GM19099 (cell line): Measurements from ENCODE around the gene CFAP210.

Source experiments
- POLR2A ChIP-seq: IDR thresholded peaks from 3 replicates; pipeline ENCODE4 v1.6.1; 2011; ENCODE audit warnings: low read depth; ENCODE audit not compliant: insufficient read length; ENCODE audit errors: extremely low read depth

The CFAP210 gene

GRCh38 chr2:169690958-169691357 lies 3.2 kb downstream of the CFAP210 start:
- no peak for TF ChIP-seq POLR2A

GRCh38 chr2:169684135-169684565 lies 10.1 kb downstream of the CFAP210 start:
- TF ChIP-seq POLR2A, result no peak

GRCh38 chr2:169683425-169684134 lies 10.6 kb downstream of the CFAP210 start:
- no peak for TF ChIP-seq POLR2A

GRCh38 chr2:169683054-169683424 lies 11.2 kb downstream of the CFAP210 start:
- no peak for TF ChIP-seq POLR2A

DNA sequence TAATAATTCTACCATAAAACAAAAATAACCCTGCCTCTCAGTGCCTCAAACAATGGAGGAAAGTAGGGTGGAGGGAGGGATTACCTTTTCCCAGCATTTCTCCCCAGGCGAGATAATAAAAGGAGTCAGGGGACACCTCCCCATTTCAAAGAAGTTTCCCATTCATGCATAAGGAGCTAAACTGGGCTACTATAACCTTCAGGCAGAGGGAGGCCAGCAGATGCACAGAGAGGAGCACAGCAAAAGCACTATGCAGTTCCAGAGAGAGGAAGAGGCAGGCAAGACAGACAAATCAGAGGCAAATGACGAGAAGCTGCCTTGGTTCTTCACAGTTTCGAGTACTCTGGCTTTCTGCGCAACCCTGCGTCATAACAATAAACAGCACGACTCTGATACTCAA lies 17.4 kb downstream of the CFAP210 start:
- TF ChIP-seq POLR2A, result no peak

- TF ChIP-seq POLR2A, result no peak
Observed at GRCh38 chr2:169676357-169676756, 17.8 kb downstream of the CFAP210 start.

DNA sequence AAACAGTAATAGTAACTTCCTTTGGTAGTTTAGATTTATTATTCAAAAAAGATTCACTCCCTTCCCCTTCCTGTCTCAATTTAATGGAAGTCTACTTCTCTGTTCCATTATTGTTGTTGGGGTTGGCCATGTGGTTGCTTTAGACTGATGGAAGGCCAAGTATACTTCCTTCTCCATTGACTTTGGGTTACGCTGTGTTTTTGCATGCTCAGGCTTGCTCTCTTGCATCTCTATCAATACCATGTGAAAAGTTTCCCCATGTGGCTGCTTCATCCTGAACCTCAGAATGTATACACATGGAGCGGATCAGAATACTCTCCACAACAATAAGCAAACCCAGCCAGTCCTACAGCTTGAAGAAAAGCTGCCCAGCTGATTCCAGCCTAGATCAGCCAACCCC lies 20.3 kb downstream of the CFAP210 start:
- no peak for TF ChIP-seq POLR2A

- TF ChIP-seq POLR2A, result no peak
Observed at GRCh38 chr2:169673106-169673505, 21.1 kb downstream of the CFAP210 start.

- TF ChIP-seq POLR2A, result no peak
Observed at GRCh38 chr2:169672406-169672805, 21.8 kb downstream of the CFAP210 start.

DNA sequence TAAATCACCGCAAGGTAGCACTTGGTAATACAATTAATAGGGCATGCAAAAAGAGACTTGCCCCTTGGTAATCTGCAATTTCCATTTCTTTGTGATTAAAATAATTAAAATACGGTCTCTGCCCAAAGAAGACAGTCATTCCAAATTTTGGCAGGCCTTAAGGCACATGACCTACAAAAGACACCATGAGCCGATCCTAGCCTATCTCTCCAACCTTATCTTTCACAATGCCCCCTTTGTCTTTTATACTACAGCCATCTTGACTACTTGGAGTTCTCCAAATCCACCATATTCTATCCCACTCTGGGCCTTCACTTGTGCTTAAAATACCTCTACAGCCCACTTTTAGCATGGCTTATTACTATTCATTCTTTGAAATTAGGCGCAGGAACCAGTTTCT lies 23.3 kb downstream of the CFAP210 start:
- TF ChIP-seq POLR2A, result no peak

DNA sequence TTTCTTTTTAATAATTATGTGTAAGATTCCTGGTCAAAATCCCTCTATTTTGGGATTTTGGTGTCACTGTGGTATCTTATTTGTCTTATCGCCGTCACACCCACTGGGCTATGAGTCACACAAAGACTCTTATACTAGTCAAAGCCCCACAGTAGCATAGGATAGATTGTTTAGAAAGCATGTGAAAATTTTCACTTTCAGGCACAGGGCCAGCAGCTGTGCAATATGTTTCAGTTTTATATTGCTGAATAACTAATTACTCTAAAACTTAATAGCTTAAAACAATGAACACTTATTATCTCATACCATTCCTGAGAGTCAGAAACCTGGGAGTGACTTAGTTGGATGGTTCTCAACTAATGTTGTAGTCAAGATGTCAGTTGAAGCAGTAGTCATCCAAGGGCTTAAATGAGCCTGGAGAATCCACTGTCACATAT lies 24.0 kb downstream of the CFAP210 start:
- no peak for TF ChIP-seq POLR2A

DNA sequence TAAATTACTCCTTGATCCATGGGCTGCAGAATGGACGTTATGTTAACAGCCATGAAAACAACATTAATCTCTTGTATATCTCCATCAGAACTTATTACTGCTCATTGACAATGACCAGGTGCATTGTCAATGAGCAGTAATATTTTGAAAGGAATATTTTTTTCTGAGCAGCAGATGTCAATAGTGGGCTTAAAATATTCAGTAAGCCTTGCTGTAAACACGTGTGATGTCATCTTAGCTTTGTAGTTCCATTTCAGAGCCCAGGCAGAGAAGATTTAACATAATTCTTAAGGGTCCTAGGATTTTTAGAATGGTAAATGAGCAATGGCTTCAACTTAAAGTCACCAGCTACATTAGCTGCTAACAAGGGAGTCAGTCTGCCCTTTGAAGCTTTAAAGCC lies 26.6 kb downstream of the CFAP210 start:
- no peak for TF ChIP-seq POLR2A

GRCh38 chr2:169664978-169665930 lies 29.0 kb downstream of the CFAP210 start:
- no peak for TF ChIP-seq POLR2A

- TF ChIP-seq POLR2A, result no peak
Observed at GRCh38 chr2:169664600-169664977, 29.6 kb downstream of the CFAP210 start.

- no peak for TF ChIP-seq POLR2A
Observed at GRCh38 chr2:169663247-169663646, 31.0 kb downstream of the CFAP210 start.

GRCh38 chr2:169662744-169663143 lies 31.5 kb downstream of the CFAP210 start:
- no peak for TF ChIP-seq POLR2A
